SK-N-SH treated with all-trans-retinoic acid at 6 μM for 48 hours (cell line): Measurements from ENCODE around the gene RASA2.

Source experiments
- ATAC-seq: fragments of 200-7000 bp; cut with Tn5 transposase; 3 replicates; pipeline ENCODE4 v1.9.1; 2020; ENCODE audit warnings: mild to moderate bottlenecking, moderate library complexity
- ARNTL ChIP-seq: fragments of 450-650 bp; formaldehyde crosslinking; IDR thresholded peaks from 2 replicates; pipeline ENCODE4 v1.5.0; 2020; ENCODE audit warnings: low read depth, mild to moderate bottlenecking, moderate library complexity, borderline replicate concordance
- BACH2 ChIP-seq: fragments of 250-450 bp; sonication (Bioruptor Pico); IDR thresholded peaks from 2 replicates; pipeline ENCODE4 v1.9.0; 2021; ENCODE audit warnings: mild to moderate bottlenecking, borderline replicate concordance
- CSDC2 ChIP-seq: fragments of 250-450 bp; sonication (Bioruptor Pico); IDR thresholded peaks from 2 replicates; pipeline ENCODE4 v1.5.0; 2020; ENCODE audit warnings: mild to moderate bottlenecking, moderate library complexity
- CSRNP3 ChIP-seq: fragments of 250-450 bp; sonication (Bioruptor Pico); IDR thresholded peaks from 2 replicates; pipeline ENCODE4 v1.5.1; 2021; ENCODE audit warnings: mild to moderate bottlenecking, moderate library complexity
- ESRRG ChIP-seq: fragments of 250-450 bp; sonication (Bioruptor Pico); IDR thresholded peaks from 2 replicates; pipeline ENCODE4 v1.6.1; 2021; ENCODE audit warnings: mild to moderate bottlenecking
- GLIS3 ChIP-seq: fragments of 250-450 bp; sonication (Bioruptor Pico); IDR thresholded peaks from 2 replicates; pipeline ENCODE4 v1.5.0; 2020; ENCODE audit warnings: mild to moderate bottlenecking, moderate library complexity
- ISL1 ChIP-seq: fragments of 250-450 bp; sonication (Bioruptor Pico); IDR thresholded peaks from 2 replicates; pipeline ENCODE4 v2.1.2; 2022; ENCODE audit warnings: mild to moderate bottlenecking, moderate library complexity
- OSR1 ChIP-seq: fragments of 250-450 bp; sonication (Bioruptor Pico); IDR thresholded peaks from 2 replicates; pipeline ENCODE4 v1.8.0; 2022; ENCODE audit warnings: moderate library complexity, mild to moderate bottlenecking, inconsistent platforms
- PATZ1 ChIP-seq: fragments of 250-450 bp; sonication (Bioruptor Pico); IDR thresholded peaks from 2 replicates; pipeline ENCODE4 v1.8.0; 2020; ENCODE audit warnings: mild to moderate bottlenecking, moderate library complexity, borderline replicate concordance
- POU6F1 ChIP-seq: fragments of 250-450 bp; sonication (Bioruptor Pico); IDR thresholded peaks from 2 replicates; pipeline ENCODE4 v1.8.0; 2021; ENCODE audit warnings: low read depth, mild to moderate bottlenecking, moderate library complexity, borderline replicate concordance
- PPARA ChIP-seq: fragments of 250-450 bp; sonication (Bioruptor Pico); IDR thresholded peaks from 2 replicates; pipeline ENCODE4 v1.5.0; 2020; ENCODE audit warnings: mild to moderate bottlenecking, borderline replicate concordance
- RARB ChIP-seq: fragments of 250-450 bp; sonication (Bioruptor Pico); IDR thresholded peaks from 2 replicates; pipeline ENCODE4 v1.8.0; 2021; ENCODE audit warnings: mild to moderate bottlenecking, moderate library complexity
- SNAI2 ChIP-seq: fragments of 250-450 bp; sonication (Bioruptor Pico); IDR thresholded peaks from 2 replicates; pipeline ENCODE4 v1.5.0; 2020; ENCODE audit warnings: mild to moderate bottlenecking, moderate library complexity
- TCF4 ChIP-seq: fragments of 250-450 bp; sonication (Bioruptor Pico); IDR thresholded peaks from 2 replicates; pipeline ENCODE4 v1.8.0; 2021; ENCODE audit warnings: mild to moderate bottlenecking, moderate library complexity, borderline replicate concordance
- TOX ChIP-seq: fragments of 250-450 bp; sonication (Bioruptor Pico); IDR thresholded peaks from 2 replicates; pipeline ENCODE4 v1.8.0; 2021; ENCODE audit warnings: mild to moderate bottlenecking, moderate library complexity, borderline replicate concordance
- TSHZ2 ChIP-seq: fragments of 250-450 bp; sonication (Bioruptor Pico); IDR thresholded peaks from 2 replicates; pipeline ENCODE4 v1.5.0; 2020; ENCODE audit warnings: mild to moderate bottlenecking, moderate library complexity
- ZC3H10 ChIP-seq: fragments of 250-450 bp; sonication (Bioruptor Pico); IDR thresholded peaks from 2 replicates; pipeline ENCODE4 v1.5.1; 2021; ENCODE audit warnings: mild to moderate bottlenecking, moderate library complexity
- ZFP3 ChIP-seq: fragments of 250-450 bp; sonication (Bioruptor Pico); IDR thresholded peaks from 2 replicates; pipeline ENCODE4 v1.5.0; 2020; ENCODE audit warnings: mild to moderate bottlenecking, moderate library complexity
- ZFP30 ChIP-seq: fragments of 450-650 bp; formaldehyde crosslinking; IDR thresholded peaks from 2 replicates; pipeline ENCODE4 v1.5.0; 2022; ENCODE audit warnings: mild to moderate bottlenecking, moderate library complexity
- ZNF565 ChIP-seq: fragments of 450-650 bp; formaldehyde crosslinking; conservative IDR thresholded peaks from 2 replicates; pipeline ENCODE4 v1.5.0; 2020; ENCODE audit warnings: low read depth, mild to moderate bottlenecking, moderate library complexity
- ZNF70 ChIP-seq: fragments of 450-650 bp; formaldehyde crosslinking; IDR thresholded peaks from 2 replicates; pipeline ENCODE4 v1.5.0; 2020; ENCODE audit warnings: mild to moderate bottlenecking, moderate library complexity

RASA2 gene

GRCh38 chr3:141505166-141505565 lies 18.3 kb downstream of the RASA2 start (continued):
- no peak for TF ChIP-seq PATZ1 (CRISPR knock-in tag)
- no peak for TF ChIP-seq PPARA (CRISPR knock-in tag)
- no peak for TF ChIP-seq TCF4 (CRISPR knock-in tag)
- no peak for TF ChIP-seq RARB (CRISPR knock-in tag)
- no peak for TF ChIP-seq ZC3H10 (CRISPR knock-in tag)

- TF ChIP-seq ZNF70 (CRISPR knock-in tag) = no peak
- TF ChIP-seq ZNF565 (CRISPR knock-in tag) = no peak
- TF ChIP-seq RARB (CRISPR knock-in tag) = no peak
- TF ChIP-seq GLIS3 (CRISPR knock-in tag) = no peak
- TF ChIP-seq SNAI2 (CRISPR knock-in tag) = no peak
- no peak for TF ChIP-seq ZC3H10 (CRISPR knock-in tag)
- no peak for TF ChIP-seq ZFP30
- TF ChIP-seq ISL1 (CRISPR knock-in tag) = no peak
- TF ChIP-seq ARNTL = no peak
- no peak for TF ChIP-seq PATZ1 (CRISPR knock-in tag)
- ATAC-seq = no peak
Measured at GRCh38 chr3:141506071-141506470, 19.2 kb downstream of the RASA2 start.

- ATAC-seq = no peak
- no peak for TF ChIP-seq OSR1
- TF ChIP-seq ZNF70 (CRISPR knock-in tag) = no peak
- TF ChIP-seq BACH2 (CRISPR knock-in tag) = no peak
- no peak for TF ChIP-seq ZC3H10 (CRISPR knock-in tag)
- TF ChIP-seq TOX = no peak
- no peak for TF ChIP-seq ESRRG (CRISPR knock-in tag)
- TF ChIP-seq POU6F1 (CRISPR knock-in tag) = no peak
- TF ChIP-seq CSDC2 (CRISPR knock-in tag) = no peak
- TF ChIP-seq ZFP30 = no peak
- no peak for TF ChIP-seq ISL1 (CRISPR knock-in tag)
- no peak for TF ChIP-seq ZFP3 (CRISPR knock-in tag)
- TF ChIP-seq SNAI2 (CRISPR knock-in tag) = no peak
- no peak for TF ChIP-seq GLIS3 (CRISPR knock-in tag)
- no peak for TF ChIP-seq CSRNP3 (CRISPR knock-in tag)
- TF ChIP-seq TSHZ2 (CRISPR knock-in tag) = no peak
- TF ChIP-seq RARB (CRISPR knock-in tag) = no peak
Measured at GRCh38 chr3:141507392-141508066, 20.7 kb downstream of the RASA2 start.
